Measurements from ENCODE around the gene CTIF. TPM values are rescaled to one million over a fixed set of nuclear protein-coding genes. Genes with fewer than 3 reads are reported as not detected.

The CTIF gene
- total RNA-seq, 2 donors from 2014 or later, result 14.8 to 18.5 TPM

DNA sequence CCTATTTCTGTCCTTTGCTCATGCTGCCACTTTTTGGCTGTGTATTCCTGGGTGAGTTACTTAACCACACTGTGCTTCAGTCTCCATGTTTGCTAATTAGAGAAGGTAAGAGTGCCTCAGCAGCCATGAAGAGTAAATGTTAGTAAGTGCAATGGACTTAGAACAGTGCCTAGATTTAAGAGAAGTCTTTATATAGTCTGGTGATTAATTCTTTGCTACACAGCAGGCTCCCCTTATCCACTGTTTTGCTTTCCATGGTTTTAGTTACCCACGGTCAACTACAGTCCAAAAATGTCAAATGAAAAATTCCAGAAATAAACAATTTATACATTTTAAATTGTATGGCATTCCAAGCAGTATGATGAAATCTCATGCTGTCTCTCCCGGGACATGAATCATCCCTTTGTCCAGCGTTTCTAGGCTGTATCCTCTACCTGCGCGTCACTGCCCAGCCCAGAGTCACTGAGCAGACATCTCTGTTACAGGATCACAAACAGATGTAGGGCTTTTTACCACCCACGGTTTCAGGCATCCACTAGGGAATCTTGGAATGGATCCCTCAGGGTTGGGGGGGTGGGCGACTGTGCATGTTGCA is 91.0 kb downstream of the CTIF start:
- ATAC-seq (no peak), DNase-seq (no peak)
- intact Hi-C loops (cut with DNase I, micrococcal nuclease), result no loop called here

- intact Hi-C loops (cut with DNase I, micrococcal nuclease), result no loop called here
- DNase-seq (no peak), ATAC-seq (no peak)
These were observed 93.0 kb downstream of the CTIF start for GRCh38 chr18:48631851-48632250.

DNA sequence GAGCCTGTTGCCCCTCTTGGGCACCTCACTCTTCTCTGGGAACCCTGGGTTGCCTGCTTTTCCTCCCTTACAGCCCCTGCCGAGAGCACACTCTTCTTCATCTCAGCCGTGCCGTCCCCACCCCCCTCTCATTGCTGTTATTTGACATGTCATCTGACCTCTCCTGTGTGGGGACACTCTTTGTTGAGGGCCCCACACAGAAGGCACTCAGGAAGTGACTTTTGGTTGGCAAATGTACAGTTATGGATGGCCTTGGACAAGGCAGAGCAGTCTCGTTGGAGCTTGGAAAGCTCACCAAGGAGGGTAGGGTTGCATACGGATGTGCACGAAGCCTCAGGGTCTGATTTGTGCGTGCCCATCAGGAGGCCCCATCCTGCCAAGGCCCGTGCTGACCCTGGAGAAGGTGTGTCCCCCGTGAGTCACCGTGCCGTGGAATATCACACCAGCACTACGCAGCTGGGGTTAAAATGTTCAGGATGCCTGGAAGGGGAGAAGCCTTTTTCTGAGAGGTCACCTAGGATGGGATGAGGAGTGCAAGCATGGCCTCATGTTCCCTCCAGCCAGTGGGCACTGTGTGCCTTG is 93.9 kb downstream of the CTIF start:
- ATAC-seq, result no peak
- DNase-seq, result no peak
- intact Hi-C loops (cut with DNase I, micrococcal nuclease), result no loop called here

- ATAC-seq (no peak), DNase-seq (no peak)
- intact Hi-C loops (cut with DNase I, micrococcal nuclease), result no loop called here
These were observed 95.7 kb downstream of the CTIF start for GRCh38 chr18:48634491-48634890.

- ATAC-seq (no peak), DNase-seq (no peak)
- intact Hi-C loops (cut with DNase I, micrococcal nuclease), result no loop called here
These were observed 96.1 kb downstream of the CTIF start for GRCh38 chr18:48634975-48635374.

GRCh38 chr18:48635806-48636205 is 97.0 kb downstream of the CTIF start:
- no peak for DNase-seq
- no peak for ATAC-seq
- intact Hi-C loops (cut with DNase I, micrococcal nuclease), result no loop called here

GRCh38 chr18:48636436-48636835 is 97.6 kb downstream of the CTIF start:
- intact Hi-C loops (cut with DNase I, micrococcal nuclease), result no loop called here
- ATAC-seq, result no peak

DNA sequence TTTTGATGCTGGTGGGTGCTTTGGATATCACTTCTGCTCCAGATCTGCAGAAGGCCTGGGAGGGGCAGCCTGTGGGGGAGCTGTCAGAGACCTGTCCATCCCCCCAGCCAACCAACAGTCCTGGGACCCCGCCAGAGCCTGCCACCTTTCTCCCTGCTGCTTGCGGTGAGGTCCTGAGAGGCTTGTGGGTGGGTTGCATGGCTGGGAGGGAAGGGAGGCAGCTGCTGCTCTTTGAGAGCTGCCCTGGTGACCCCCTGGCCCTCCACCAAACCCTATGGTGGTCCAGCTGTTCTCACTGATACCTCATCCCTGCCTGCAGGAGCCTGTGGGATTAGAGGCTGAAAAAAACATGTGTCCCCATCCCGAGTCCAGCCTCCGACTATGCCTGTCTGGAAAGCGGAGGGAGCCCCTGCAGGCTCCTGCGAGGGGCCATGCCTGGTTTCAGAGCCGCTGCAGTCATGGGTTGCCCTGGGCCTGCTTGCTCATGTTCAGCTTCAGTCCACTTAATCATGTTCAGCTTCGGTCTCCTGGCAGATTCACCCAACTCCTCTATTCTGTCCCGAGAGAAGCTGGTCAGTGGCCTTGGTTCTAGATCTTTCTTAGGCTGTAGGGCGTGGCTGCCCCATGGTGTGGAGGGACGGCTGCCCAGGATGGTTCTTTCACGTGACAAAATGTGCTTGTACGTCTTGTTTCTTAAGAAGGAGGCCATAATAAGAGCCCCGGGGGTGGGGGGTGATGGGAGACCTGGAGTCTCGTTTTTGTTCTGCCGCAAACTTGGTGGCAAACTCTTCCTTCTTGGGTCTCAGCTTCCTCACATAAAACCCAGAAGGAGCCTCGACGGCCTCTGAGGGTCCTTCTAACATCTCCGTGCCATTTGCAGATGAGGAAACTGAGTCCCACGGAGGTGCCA is 98.5 kb downstream of the CTIF start:
- ATAC-seq (no peak), DNase-seq (no peak)
- intact Hi-C loops (cut with DNase I, micrococcal nuclease), result no loop called here

More at GRCh38 chr18:48636436-48636835, 97.6 kb downstream of the CTIF start:
- DNase-seq, result no peak

DNA sequence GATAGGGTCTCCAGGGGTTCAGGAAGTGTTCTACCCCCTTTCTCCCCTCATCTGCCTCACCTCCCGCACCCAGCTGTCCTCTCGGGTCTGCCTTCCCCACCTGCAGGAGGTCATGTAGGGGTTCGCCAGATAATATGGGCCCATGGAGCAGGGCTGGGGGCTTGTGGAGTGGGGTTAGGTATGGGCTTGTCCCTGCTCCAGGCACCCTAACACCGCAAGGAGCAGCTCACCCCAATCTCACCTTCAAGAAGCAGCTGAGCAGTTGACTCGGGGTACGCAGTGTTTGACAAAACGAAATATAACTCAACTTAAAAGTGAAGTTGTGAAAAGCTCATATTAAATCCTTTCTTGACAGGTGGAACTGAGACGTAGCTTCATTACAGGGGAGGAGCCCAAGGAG is 99.6 kb downstream of the CTIF start:
- ATAC-seq (no peak), DNase-seq (no peak)
- intact Hi-C loops (cut with DNase I, micrococcal nuclease), result no loop called here

- intact Hi-C loops (cut with DNase I, micrococcal nuclease), result no loop called here
- DNase-seq (no peak), ATAC-seq (no peak)
These were observed 100.3 kb downstream of the CTIF start for GRCh38 chr18:48638896-48639771.

- intact Hi-C loops (cut with DNase I, micrococcal nuclease), result no loop called here
- no peak for DNase-seq
- no peak for ATAC-seq
These were observed 101.1 kb downstream of the CTIF start for GRCh38 chr18:48639772-48640432.

- DNase-seq (no peak), ATAC-seq (no peak)
- intact Hi-C loops (cut with DNase I, micrococcal nuclease), result no loop called here
These were observed 101.9 kb downstream of the CTIF start for GRCh38 chr18:48640566-48641270.

- DNase-seq, result no peak
- ATAC-seq, result no peak
- intact Hi-C loops (cut with DNase I, micrococcal nuclease), result no loop called here
These were observed 103.2 kb downstream of the CTIF start for GRCh38 chr18:48641981-48642380.

- no peak for ATAC-seq
- intact Hi-C loops (cut with DNase I, micrococcal nuclease), result no loop called here
These were observed 103.7 kb downstream of the CTIF start for GRCh38 chr18:48642503-48642902.

GRCh38 chr18:48643262-48643661 is 104.4 kb downstream of the CTIF start:
- DNase-seq, result no peak
- ATAC-seq, result no peak
- intact Hi-C loops (cut with DNase I, micrococcal nuclease), result no loop called here

More at GRCh38 chr18:48642503-48642902, 103.7 kb downstream of the CTIF start:
- DNase-seq, result no peak

- intact Hi-C loops (cut with DNase I, micrococcal nuclease), result no loop called here
- DNase-seq, result no peak
- no peak for ATAC-seq
These were observed 105.2 kb downstream of the CTIF start for GRCh38 chr18:48644029-48644428.

DNA sequence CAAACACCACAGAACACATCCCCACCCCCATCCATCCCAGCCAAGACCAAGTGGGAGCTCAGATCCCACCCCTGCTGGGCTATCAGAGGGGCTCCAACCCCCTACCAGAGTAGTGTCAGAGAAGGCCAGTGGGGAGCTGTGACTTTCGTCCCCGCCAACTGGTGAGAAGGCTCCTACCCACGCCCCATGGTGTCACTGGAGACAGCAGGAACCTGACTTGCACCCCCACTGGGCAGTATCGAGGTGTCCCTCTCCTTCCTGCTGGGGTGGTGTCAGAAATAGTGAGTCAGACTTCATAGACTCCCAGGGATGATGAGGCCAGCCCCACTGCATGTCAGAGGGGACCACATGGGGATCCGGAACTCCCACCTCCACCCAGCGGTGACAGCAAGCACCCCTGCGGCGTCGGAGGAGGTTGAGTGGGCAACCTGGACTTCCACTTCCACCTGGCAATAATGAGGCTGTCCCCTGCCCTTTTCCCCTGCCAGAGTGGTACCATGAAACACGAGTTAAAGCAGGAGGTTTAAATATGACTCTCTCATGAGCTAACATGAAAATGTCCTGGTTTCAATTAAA is 106.7 kb downstream of the CTIF start:
- ATAC-seq, result no peak
- intact Hi-C loops (cut with DNase I, micrococcal nuclease), result no loop called here
- DNase-seq, result no peak

DNA sequence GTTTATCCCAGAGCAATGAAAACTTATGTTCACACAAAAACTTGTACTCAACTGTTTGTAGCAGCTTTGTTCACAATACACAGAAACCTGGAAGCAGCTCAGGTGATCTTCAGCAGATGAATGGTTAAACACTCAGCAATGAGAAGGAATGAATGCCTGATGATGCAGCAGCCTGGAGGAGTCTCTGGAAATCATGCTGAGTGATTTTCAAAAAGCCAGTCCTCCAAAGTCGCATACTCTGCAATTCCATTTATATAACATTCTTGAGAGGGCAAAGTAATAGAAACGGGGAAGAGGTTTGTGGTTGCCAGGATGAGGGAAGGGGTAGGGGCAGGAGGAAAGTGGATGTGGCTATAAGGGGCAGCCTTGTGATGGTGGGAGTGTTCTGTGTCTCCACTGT is 108.1 kb downstream of the CTIF start:
- no peak for ATAC-seq
- intact Hi-C loops (cut with DNase I, micrococcal nuclease), result no loop called here
- DNase-seq, result no peak
